Measurements from ENCODE around the gene GCFC2.
"Not testable (repeated sequence)": the region's sequence is repeated elsewhere in the genome, so short reads cannot be mapped to it uniquely, and the experiment has no call there.

Gene GCFC2

DNA sequence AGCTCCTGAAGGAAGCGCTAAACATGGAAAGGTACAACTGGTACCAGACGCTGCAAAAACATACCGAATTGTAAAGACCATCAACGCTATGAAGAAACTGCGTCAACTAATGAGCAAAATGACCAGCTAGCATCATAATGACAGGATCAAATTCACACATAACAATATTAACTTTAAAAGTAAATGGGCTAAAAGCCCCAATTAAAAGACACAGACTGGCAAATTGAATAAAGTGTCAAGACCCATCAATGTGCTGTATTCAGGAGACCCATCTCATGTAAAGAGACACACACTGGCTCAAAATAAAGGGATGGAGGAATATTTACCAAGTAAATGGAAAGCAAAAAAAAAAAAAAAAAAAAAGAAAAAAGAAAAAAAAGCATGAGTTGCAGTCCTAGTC is 27.3 kb downstream of the GCFC2 start:
- H3K4me1 ChIP-seq (ENCODE audit: control insufficient read depth, insufficient read depth, low read length); H3K27ac ChIP-seq (ENCODE audit: insufficient read depth, low read depth, low read length, poor library complexity, severe bottlenecking); H3K27me3 ChIP-seq (ENCODE audit: control insufficient read depth, insufficient read depth, low read length, poor library complexity, severe bottlenecking); H3K4me3 ChIP-seq (ENCODE audit: insufficient read depth, low read depth, low read length); H3K9me3 ChIP-seq (ENCODE audit: control insufficient read depth, low read length): not testable (repeated sequence)
- 94 to 96% methylated on average over 5 of the region's 5 CpGs for WGBS, 2 experiments
- peaks cover 14% of the 10 kb centered on the region for H3K36me3 ChIP-seq (ENCODE audit: control insufficient read depth, insufficient read depth, low read length)

- H3K9me3 ChIP-seq (ENCODE audit: control insufficient read depth, low read length): no peaks in the 10 kb centered on the region
- no peaks in the 10 kb centered on the region for H3K4me1 ChIP-seq (ENCODE audit: control insufficient read depth, insufficient read depth, low read length)
- 87 to 100% methylated on average over 1 of the region's 1 CpG for WGBS, 2 experiments
- no peak overlapping the region for H3K4me3 ChIP-seq (ENCODE audit: insufficient read depth, low read depth, low read length)
- H3K27me3 ChIP-seq (ENCODE audit: control insufficient read depth, insufficient read depth, low read length, poor library complexity, severe bottlenecking): no peaks in the 10 kb centered on the region
- peaks cover 6% of the 10 kb centered on the region for H3K36me3 ChIP-seq (ENCODE audit: control insufficient read depth, insufficient read depth, low read length)
- no peak overlapping the region for H3K27ac ChIP-seq (ENCODE audit: insufficient read depth, low read depth, low read length, poor library complexity, severe bottlenecking)
Measured at GRCh38 chr2:75680402-75680801, 30.3 kb downstream of the GCFC2 start.

DNA sequence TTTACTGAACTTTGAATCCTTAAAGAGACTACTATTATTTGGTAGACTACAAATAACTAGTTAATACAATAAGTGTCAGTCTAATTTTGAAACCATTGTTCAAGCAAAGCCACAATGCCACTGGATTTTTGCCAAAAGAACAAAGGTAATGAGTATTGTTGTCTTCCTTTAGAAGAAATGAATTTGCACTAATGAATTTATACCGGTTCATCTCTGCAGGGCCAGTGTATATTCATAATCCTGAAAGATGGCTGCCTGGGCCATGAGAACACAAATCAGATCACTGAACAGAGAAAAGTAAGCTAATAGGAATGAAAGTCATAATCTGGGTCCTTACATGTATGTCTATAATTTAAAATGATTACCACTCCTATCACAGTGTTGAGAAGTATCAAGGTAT is 31.2 kb downstream of the GCFC2 start:
- Histone ChIP-seq H3K27ac (ENCODE audit: insufficient read depth, low read depth, low read length, poor library complexity, severe bottlenecking) (no peak overlapping the region), H3K27me3 (ENCODE audit: control insufficient read depth, insufficient read depth, low read length, poor library complexity, severe bottlenecking) (no peaks in the 10 kb centered on the region), H3K4me3 (ENCODE audit: insufficient read depth, low read depth, low read length) (no peak overlapping the region), H3K9me3 (ENCODE audit: control insufficient read depth, low read length) (no peaks in the 10 kb centered on the region), H3K4me1 (ENCODE audit: control insufficient read depth, insufficient read depth, low read length) (no peaks in the 10 kb centered on the region), H3K36me3 (ENCODE audit: control insufficient read depth, insufficient read depth, low read length) (peaks cover 4% of the 10 kb centered on the region)
- 93 to 95% methylated on average over 1 of the region's 1 CpG for WGBS, 2 experiments

DNA sequence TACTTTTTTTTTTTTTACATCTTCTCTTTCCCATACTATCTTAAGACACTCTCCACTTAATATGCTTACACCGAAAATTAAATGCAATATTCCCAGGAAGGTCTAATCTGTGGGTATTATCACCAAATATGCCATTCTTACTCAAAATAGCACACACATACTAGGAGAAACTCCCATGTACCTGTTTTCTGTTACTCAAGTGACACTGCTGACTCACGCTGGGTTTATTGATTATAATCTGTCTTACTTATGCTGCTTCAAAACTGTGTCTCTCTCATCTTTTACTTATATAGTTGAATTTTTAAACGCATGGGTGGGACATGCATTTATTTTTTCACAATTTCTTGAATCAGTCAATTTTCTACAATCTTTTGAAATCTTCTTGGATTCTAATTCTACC is 34.3 kb downstream of the GCFC2 start:
- no peaks in the 10 kb centered on the region for H3K4me1 ChIP-seq (ENCODE audit: control insufficient read depth, insufficient read depth, low read length)
- 94 to 95% methylated on average over 3 of the region's 3 CpGs for WGBS, 2 experiments

DNA sequence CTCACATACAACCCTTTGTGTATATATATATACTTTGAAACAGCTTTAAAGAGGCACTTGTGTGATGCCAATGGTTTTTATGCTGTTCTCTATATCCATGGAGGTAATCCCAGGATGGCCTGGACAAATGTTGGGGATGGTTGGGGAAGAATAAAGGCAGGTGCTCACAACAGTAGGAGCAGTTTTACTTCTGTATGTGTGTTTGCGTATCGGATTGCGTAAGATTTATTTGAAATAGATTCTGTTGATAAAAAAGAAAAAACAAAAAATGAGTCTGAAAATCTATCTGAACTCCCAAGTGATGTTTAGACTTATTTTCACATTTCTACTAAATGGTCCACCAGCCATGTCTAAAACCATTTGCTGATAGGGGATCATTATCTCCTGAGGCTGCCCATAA is 34.8 kb downstream of the GCFC2 start:
- H3K4me1 ChIP-seq (ENCODE audit: control insufficient read depth, insufficient read depth, low read length): no peaks in the 10 kb centered on the region
- no peak overlapping the region for H3K27ac ChIP-seq (ENCODE audit: insufficient read depth, low read depth, low read length, poor library complexity, severe bottlenecking)
- no peaks in the 10 kb centered on the region for H3K36me3 ChIP-seq (ENCODE audit: control insufficient read depth, insufficient read depth, low read length)
- no peaks in the 10 kb centered on the region for H3K9me3 ChIP-seq (ENCODE audit: control insufficient read depth, low read length)
- 98 to 100% methylated on average over 2 to 3 of the region's 3 CpGs for WGBS, 2 experiments
- H3K27me3 ChIP-seq (ENCODE audit: control insufficient read depth, insufficient read depth, low read length, poor library complexity, severe bottlenecking): no peaks in the 10 kb centered on the region
- no peak overlapping the region for H3K4me3 ChIP-seq (ENCODE audit: insufficient read depth, low read depth, low read length)

More for the DNA sequence above, 34.3 kb downstream of the GCFC2 start:
- Histone ChIP-seq H3K36me3 (ENCODE audit: control insufficient read depth, insufficient read depth, low read length) (no peaks in the 10 kb centered on the region), H3K9me3 (ENCODE audit: control insufficient read depth, low read length) (no peaks in the 10 kb centered on the region), H3K4me3 (ENCODE audit: insufficient read depth, low read depth, low read length) (no peak overlapping the region), H3K27ac (ENCODE audit: insufficient read depth, low read depth, low read length, poor library complexity, severe bottlenecking) (no peak overlapping the region), H3K27me3 (ENCODE audit: control insufficient read depth, insufficient read depth, low read length, poor library complexity, severe bottlenecking) (no peaks in the 10 kb centered on the region)

GRCh38 chr2:75675423-75675822 is 35.3 kb downstream of the GCFC2 start:
- not testable (repeated sequence) for H3K9me3 ChIP-seq (ENCODE audit: control insufficient read depth, low read length); H3K4me1 ChIP-seq (ENCODE audit: control insufficient read depth, insufficient read depth, low read length); H3K27me3 ChIP-seq (ENCODE audit: control insufficient read depth, insufficient read depth, low read length, poor library complexity, severe bottlenecking); H3K4me3 ChIP-seq (ENCODE audit: insufficient read depth, low read depth, low read length); H3K36me3 ChIP-seq (ENCODE audit: control insufficient read depth, insufficient read depth, low read length); H3K27ac ChIP-seq (ENCODE audit: insufficient read depth, low read depth, low read length, poor library complexity, severe bottlenecking)
- 86 to 90% methylated on average over 3 of the region's 4 CpGs for WGBS, 2 experiments

DNA sequence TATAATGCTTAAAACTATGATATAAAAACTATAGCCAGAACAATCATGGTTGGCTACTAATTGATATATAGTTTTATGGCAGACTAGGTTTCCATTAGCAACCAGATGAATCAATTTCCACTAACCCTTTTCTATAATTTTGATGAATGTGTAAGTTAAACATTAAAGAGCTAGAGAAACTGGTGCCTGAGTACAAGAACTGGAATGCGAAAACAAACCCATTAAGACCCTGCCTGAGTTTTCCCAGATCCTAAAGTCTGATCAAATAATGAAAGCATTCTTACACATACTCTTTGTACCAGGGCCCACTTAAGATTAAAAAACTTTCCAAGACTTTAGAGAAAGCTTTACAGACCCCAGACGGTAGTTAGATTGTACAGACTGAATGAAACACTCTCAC is 42.8 kb downstream of the GCFC2 start:
- H3K27ac ChIP-seq (ENCODE audit: insufficient read depth, low read depth, low read length, poor library complexity, severe bottlenecking): no peak overlapping the region
- no peaks in the 10 kb centered on the region for H3K9me3 ChIP-seq (ENCODE audit: control insufficient read depth, low read length)
- no peaks in the 10 kb centered on the region for H3K27me3 ChIP-seq (ENCODE audit: control insufficient read depth, insufficient read depth, low read length, poor library complexity, severe bottlenecking)
- H3K4me1 ChIP-seq (ENCODE audit: control insufficient read depth, insufficient read depth, low read length): no peaks in the 10 kb centered on the region
- H3K4me3 ChIP-seq (ENCODE audit: insufficient read depth, low read depth, low read length): no peak overlapping the region
- 92 to 98% methylated on average over 2 of the region's 2 CpGs for WGBS, 2 experiments
- peaks cover 13% of the 10 kb centered on the region for H3K36me3 ChIP-seq (ENCODE audit: control insufficient read depth, insufficient read depth, low read length)

GRCh38 chr2:75666911-75667310 is 43.8 kb downstream of the GCFC2 start:
- Histone ChIP-seq H3K27me3 (ENCODE audit: control insufficient read depth, insufficient read depth, low read length, poor library complexity, severe bottlenecking) (no peaks in the 10 kb centered on the region), H3K4me3 (ENCODE audit: insufficient read depth, low read depth, low read length) (no peak overlapping the region), H3K4me1 (ENCODE audit: control insufficient read depth, insufficient read depth, low read length) (no peaks in the 10 kb centered on the region), H3K27ac (ENCODE audit: insufficient read depth, low read depth, low read length, poor library complexity, severe bottlenecking) (no peak overlapping the region), H3K36me3 (ENCODE audit: control insufficient read depth, insufficient read depth, low read length) (peaks cover 13% of the 10 kb centered on the region), H3K9me3 (ENCODE audit: control insufficient read depth, low read length) (no peaks in the 10 kb centered on the region)
- 94 to 95% methylated on average over 6 of the region's 6 CpGs for WGBS, 2 experiments

GRCh38 chr2:75657798-75658197 is 52.9 kb downstream of the GCFC2 start:
- H3K27ac ChIP-seq (ENCODE audit: insufficient read depth, low read depth, low read length, poor library complexity, severe bottlenecking): no peak overlapping the region
- H3K27me3 ChIP-seq (ENCODE audit: control insufficient read depth, insufficient read depth, low read length, poor library complexity, severe bottlenecking): no peaks in the 10 kb centered on the region
- no peaks in the 10 kb centered on the region for H3K9me3 ChIP-seq (ENCODE audit: control insufficient read depth, low read length)
- H3K36me3 ChIP-seq (ENCODE audit: control insufficient read depth, insufficient read depth, low read length): peaks cover 31% of the 10 kb centered on the region
- no peak overlapping the region for H3K4me3 ChIP-seq (ENCODE audit: insufficient read depth, low read depth, low read length)
- H3K4me1 ChIP-seq (ENCODE audit: control insufficient read depth, insufficient read depth, low read length): no peaks in the 10 kb centered on the region

- Histone ChIP-seq H3K36me3 (ENCODE audit: control insufficient read depth, insufficient read depth, low read length) (peaks cover 33% of the 10 kb centered on the region), H3K27ac (ENCODE audit: insufficient read depth, low read depth, low read length, poor library complexity, severe bottlenecking) (no peak overlapping the region), H3K27me3 (ENCODE audit: control insufficient read depth, insufficient read depth, low read length, poor library complexity, severe bottlenecking) (no peaks in the 10 kb centered on the region), H3K4me3 (ENCODE audit: insufficient read depth, low read depth, low read length) (no peak overlapping the region), H3K4me1 (ENCODE audit: control insufficient read depth, insufficient read depth, low read length) (no peaks in the 10 kb centered on the region), H3K9me3 (ENCODE audit: control insufficient read depth, low read length) (no peaks in the 10 kb centered on the region)
- 100% methylated on average over 1 of the region's 1 CpG for WGBS, 2 experiments
Measured at GRCh38 chr2:75656563-75656962, 54.2 kb downstream of the GCFC2 start.

- H3K27me3 ChIP-seq (ENCODE audit: control insufficient read depth, insufficient read depth, low read length, poor library complexity, severe bottlenecking): no peaks in the 10 kb centered on the region
- H3K4me3 ChIP-seq (ENCODE audit: insufficient read depth, low read depth, low read length): no peak overlapping the region
- H3K27ac ChIP-seq (ENCODE audit: insufficient read depth, low read depth, low read length, poor library complexity, severe bottlenecking): no peak overlapping the region
- H3K4me1 ChIP-seq (ENCODE audit: control insufficient read depth, insufficient read depth, low read length): no peaks in the 10 kb centered on the region
- H3K9me3 ChIP-seq (ENCODE audit: control insufficient read depth, low read length): no peaks in the 10 kb centered on the region
- peaks cover 37% of the 10 kb centered on the region for H3K36me3 ChIP-seq (ENCODE audit: control insufficient read depth, insufficient read depth, low read length)
- 94 to 99% methylated on average over 1 of the region's 1 CpG for WGBS, 2 experiments
Measured at GRCh38 chr2:75655861-75656260, 54.9 kb downstream of the GCFC2 start.
